ENCODE data around the gene ZNF778. TPM values are rescaled to one million over a fixed set of nuclear protein-coding genes. Genes with fewer than 3 reads are reported as not detected.
A peak's percentile ranks its signal among the peaks of the same experiment; 100 is the strongest.

ZNF778 gene
- total and polyA plus RNA-seq, 2 of the 13 experiments (the other 11 are each of a cell fraction or from before 2014, with no cell fraction given) = 3.8 to 7.2 TPM

- TF ChIP-seq, protein P1, sequence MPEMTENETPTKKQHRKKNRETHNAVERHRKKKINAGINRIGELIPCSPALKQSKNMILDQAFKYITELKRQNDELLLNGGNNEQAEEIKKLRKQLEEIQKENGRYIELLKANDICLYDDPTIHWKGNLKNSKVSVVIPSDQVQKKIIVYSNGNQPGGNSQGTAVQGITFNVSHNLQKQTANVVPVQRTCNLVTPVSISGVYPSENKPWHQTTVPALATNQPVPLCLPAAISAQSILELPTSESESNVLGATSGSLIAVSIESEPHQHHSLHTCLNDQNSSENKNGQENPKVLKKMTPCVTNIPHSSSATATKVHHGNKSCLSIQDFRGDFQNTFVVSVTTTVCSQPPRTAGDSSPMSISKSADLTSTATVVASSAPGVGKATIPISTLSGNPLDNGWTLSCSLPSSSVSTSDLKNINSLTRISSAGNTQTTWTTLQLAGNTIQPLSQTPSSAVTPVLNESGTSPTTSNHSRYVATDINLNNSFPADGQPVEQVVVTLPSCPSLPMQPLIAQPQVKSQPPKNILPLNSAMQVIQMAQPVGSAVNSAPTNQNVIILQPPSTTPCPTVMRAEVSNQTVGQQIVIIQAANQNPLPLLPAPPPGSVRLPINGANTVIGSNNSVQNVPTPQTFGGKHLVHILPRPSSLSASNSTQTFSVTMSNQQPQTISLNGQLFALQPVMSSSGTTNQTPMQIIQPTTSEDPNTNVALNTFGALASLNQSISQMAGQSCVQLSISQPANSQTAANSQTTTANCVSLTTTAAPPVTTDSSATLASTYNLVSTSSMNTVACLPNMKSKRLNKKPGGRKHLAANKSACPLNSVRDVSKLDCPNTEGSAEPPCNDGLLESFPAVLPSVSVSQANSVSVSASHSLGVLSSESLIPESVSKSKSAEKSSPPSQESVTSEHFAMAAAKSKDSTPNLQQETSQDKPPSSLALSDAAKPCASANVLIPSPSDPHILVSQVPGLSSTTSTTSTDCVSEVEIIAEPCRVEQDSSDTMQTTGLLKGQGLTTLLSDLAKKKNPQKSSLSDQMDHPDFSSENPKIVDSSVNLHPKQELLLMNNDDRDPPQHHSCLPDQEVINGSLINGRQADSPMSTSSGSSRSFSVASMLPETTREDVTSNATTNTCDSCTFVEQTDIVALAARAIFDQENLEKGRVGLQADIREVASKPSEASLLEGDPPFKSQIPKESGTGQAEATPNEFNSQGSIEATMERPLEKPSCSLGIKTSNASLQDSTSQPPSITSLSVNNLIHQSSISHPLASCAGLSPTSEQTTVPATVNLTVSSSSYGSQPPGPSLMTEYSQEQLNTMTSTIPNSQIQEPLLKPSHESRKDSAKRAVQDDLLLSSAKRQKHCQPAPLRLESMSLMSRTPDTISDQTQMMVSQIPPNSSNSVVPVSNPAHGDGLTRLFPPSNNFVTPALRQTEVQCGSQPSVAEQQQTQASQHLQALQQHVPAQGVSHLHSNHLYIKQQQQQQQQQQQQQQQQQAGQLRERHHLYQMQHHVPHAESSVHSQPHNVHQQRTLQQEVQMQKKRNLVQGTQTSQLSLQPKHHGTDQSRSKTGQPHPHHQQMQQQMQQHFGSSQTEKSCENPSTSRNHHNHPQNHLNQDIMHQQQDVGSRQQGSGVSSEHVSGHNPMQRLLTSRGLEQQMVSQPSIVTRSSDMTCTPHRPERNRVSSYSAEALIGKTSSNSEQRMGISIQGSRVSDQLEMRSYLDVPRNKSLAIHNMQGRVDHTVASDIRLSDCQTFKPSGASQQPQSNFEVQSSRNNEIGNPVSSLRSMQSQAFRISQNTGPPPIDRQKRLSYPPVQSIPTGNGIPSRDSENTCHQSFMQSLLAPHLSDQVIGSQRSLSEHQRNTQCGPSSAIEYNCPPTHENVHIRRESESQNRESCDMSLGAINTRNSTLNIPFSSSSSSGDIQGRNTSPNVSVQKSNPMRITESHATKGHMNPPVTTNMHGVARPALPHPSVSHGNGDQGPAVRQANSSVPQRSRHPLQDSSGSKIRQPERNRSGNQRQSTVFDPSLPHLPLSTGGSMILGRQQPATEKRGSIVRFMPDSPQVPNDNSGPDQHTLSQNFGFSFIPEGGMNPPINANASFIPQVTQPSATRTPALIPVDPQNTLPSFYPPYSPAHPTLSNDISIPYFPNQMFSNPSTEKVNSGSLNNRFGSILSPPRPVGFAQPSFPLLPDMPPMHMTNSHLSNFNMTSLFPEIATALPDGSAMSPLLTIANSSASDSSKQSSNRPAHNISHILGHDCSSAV (CRISPR knock-in tag; IDR thresholded peaks at IDR 0.05; ENCODE audit: borderline replicate concordance) = no peak
- TF ChIP-seq ZFP36L1 (CRISPR knock-in tag; IDR thresholded peaks at IDR 0.05) (no peak), GATAD1 (CRISPR knock-in tag; IDR thresholded peaks at IDR 0.05) (peak; percentile 86), SNAPC2 (CRISPR knock-in tag; IDR thresholded peaks at IDR 0.05) (no peak), ESRRA (CRISPR knock-in tag; IDR thresholded peaks at IDR 0.05; ENCODE audit: low read depth) (0 out of 2 replicates have a peak, but pooled peaks have one; percentile 23), KAT8 (CRISPR knock-in tag; IDR thresholded peaks at IDR 0.05) (no peak), SOX6 (IDR thresholded peaks at IDR 0.05) (no peak), SOX6 (CRISPR knock-in tag; IDR thresholded peaks at IDR 0.05) (peak; percentile 52), ZBTB4 (CRISPR knock-in tag; IDR thresholded peaks at IDR 0.05; ENCODE audit: borderline replicate concordance) (no peak), ZBTB38 (CRISPR knock-in tag; IDR thresholded peaks at IDR 0.05) (no peak), TP53 (CRISPR knock-in tag; conservative IDR thresholded peaks at IDR 0.05) (no peak), TFDP1 (CRISPR knock-in tag; IDR thresholded peaks at IDR 0.05; ENCODE audit: borderline replicate concordance) (0 out of 2 replicates have a peak, but pooled peaks have one; percentile 34), ETV5 (CRISPR knock-in tag; IDR thresholded peaks at IDR 0.05; ENCODE audit: borderline replicate concordance) (peak; percentile 23; the same call in 1 of the 2 replicates), NR2F2 (IDR thresholded peaks at IDR 0.05; ENCODE audit: borderline replicate concordance, low read depth) (no peak; the same call in 1 of the 2 replicates), ZNF331 (CRISPR knock-in tag; IDR thresholded peaks at IDR 0.05) (peak; percentile 58)
These were observed 977 bp upstream of the ZNF778 start (continued) for GRCh38 chr16:89216315-89217137.

All from HepG2 (cell line).